Suprapubic skin (tissue), 4 donors: Measurements from ENCODE around the gene GRAMD4.

Experiments used
- EP300 ChIP-seq: sonication (generic); formaldehyde crosslinking; IDR thresholded peaks from one replicate; pipeline ENCODE4 v1.6.1; 2017; ENCODE audit warnings: antibody characterized with exemption
- POLR2A ChIP-seq, 2 donors: fragments of 450-650 bp; IDR thresholded peaks; one replicate each; pipeline ENCODE4 v1.6.1; 2017; ENCODE audit warnings: antibody characterized with exemption in 2 of 2, mild to moderate bottlenecking in 2 of 2, moderate library complexity in 2 of 2
- POLR2AphosphoS5 ChIP-seq, 3 donors: sonication (generic); formaldehyde crosslinking; IDR thresholded peaks; one replicate each; pipeline ENCODE4 v1.6.1; 2017; ENCODE audit warnings: antibody characterized with exemption in 3 of 3
- TF ChIP-seq, protein P1 (sequence below), 2 donors: fragments of 200-600 bp in 1 of 2; fragments of 450-650 bp in 1 of 2; sonication (generic) in 1 of 2; IDR thresholded peaks; one replicate each; pipeline ENCODE4 v1.5.1; 2016 to 2019; ENCODE audit warnings: antibody characterized with exemption in 2 of 2, mild to moderate bottlenecking in 1 of 2, moderate library complexity in 1 of 2

DNA sequence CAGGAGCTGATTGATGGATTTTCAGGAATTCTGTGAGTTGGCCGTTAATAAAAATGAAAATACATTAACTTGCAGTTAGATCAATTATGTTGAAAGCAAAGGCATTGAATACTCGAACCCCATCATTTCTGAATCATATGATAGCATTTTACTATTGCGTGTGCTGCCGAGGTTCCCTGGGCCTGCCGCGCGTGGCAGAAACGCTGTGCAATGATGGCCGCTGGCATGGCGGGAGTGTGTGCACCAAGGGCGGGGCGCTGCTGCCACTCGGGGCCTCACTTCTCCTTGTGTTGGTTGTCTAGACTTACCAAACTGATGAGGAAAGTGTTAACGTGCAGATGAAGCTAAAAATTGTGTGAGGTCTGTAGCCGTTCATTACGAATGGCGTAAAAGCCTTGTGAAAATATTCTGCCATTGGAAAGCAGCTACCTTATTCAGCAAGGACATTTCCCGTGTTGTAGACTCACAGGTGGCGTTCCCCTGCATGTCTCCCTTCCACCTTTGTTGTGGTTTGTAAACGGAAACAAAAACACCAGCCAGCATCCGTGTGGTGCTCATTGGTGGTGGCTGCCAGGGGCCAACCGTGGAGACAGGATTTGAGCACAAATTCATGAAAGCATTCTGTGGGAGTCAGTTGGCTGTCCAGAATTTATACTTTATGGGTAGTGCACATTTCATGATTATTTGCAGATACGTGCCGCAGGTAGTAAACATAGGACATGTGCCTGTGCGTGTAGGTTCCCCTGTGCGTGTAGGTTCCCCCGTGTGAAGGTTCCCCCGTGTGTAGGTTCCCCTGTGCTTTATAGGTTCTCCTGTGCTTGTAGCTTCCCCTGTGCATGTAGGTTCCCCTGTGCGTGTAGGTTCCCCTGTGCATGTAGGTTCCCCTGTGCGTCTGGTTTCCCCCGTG lies 5.9 kb upstream of the GRAMD4 start:
- no peak for TF ChIP-seq POLR2A (IDR thresholded peaks at IDR 0.05)
- TF ChIP-seq, protein P1, sequence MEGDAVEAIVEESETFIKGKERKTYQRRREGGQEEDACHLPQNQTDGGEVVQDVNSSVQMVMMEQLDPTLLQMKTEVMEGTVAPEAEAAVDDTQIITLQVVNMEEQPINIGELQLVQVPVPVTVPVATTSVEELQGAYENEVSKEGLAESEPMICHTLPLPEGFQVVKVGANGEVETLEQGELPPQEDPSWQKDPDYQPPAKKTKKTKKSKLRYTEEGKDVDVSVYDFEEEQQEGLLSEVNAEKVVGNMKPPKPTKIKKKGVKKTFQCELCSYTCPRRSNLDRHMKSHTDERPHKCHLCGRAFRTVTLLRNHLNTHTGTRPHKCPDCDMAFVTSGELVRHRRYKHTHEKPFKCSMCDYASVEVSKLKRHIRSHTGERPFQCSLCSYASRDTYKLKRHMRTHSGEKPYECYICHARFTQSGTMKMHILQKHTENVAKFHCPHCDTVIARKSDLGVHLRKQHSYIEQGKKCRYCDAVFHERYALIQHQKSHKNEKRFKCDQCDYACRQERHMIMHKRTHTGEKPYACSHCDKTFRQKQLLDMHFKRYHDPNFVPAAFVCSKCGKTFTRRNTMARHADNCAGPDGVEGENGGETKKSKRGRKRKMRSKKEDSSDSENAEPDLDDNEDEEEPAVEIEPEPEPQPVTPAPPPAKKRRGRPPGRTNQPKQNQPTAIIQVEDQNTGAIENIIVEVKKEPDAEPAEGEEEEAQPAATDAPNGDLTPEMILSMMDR (IDR thresholded peaks at IDR 0.05) = no peak
- no peak for TF ChIP-seq EP300
- no peak for TF ChIP-seq POLR2AphosphoS5 (IDR thresholded peaks at IDR 0.05)
